ENCODE data around the gene CALHM4. TPM values are rescaled to one million over a fixed set of nuclear protein-coding genes. Genes with fewer than 3 reads are reported as not detected.

Gene CALHM4
- total RNA-seq, 4 donors from 2014 or later = not detected

DNA sequence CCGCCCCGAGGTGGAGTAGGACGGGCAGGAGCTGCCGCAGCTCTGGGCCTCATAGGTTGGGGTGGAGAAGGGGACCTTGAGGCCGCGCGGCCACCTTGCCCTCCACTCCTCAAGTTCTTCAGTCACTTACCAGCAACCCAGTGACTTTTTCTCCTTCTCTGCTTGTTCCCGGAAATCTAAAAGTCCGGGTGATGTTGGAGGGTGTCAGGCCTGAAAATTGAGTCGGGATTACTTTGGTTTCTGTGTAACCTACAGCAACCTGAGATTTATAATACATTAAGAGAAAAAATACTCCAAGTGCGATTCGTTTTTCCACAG lies 18.1 kb downstream of the CALHM4 start:
- ATAC-seq (ENCODE audit: low FRiP score) = no peak
- TF ChIP-seq, protein P1, sequence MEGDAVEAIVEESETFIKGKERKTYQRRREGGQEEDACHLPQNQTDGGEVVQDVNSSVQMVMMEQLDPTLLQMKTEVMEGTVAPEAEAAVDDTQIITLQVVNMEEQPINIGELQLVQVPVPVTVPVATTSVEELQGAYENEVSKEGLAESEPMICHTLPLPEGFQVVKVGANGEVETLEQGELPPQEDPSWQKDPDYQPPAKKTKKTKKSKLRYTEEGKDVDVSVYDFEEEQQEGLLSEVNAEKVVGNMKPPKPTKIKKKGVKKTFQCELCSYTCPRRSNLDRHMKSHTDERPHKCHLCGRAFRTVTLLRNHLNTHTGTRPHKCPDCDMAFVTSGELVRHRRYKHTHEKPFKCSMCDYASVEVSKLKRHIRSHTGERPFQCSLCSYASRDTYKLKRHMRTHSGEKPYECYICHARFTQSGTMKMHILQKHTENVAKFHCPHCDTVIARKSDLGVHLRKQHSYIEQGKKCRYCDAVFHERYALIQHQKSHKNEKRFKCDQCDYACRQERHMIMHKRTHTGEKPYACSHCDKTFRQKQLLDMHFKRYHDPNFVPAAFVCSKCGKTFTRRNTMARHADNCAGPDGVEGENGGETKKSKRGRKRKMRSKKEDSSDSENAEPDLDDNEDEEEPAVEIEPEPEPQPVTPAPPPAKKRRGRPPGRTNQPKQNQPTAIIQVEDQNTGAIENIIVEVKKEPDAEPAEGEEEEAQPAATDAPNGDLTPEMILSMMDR (IDR thresholded peaks at IDR 0.05) = no peak
- DNase-seq (ENCODE audit: low spot score) = no peak

DNA sequence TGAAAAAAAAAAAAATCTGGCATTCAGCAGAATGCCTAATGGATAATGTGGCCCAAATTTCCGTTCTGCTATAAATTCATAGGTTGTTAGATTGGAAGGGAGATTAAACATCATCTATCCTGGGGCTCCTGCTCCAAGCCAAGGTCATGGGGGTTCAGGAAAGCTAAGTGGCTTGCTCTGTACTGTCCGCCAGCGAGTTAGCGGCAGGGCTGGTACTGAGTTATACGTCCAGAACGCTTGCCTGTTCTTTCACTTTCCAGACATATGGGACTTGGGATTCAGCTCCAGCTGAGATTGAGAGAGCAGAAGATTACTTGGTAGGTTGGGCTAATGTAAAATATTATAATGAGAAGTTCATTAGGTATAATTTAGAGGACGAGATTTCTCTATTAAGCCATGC lies 18.6 kb downstream of the CALHM4 start:
- ATAC-seq (ENCODE audit: low FRiP score) = no peak
- TF ChIP-seq, protein P1 (IDR thresholded peaks at IDR 0.05) = no peak
- DNase-seq (ENCODE audit: low spot score) = no peak

DNA sequence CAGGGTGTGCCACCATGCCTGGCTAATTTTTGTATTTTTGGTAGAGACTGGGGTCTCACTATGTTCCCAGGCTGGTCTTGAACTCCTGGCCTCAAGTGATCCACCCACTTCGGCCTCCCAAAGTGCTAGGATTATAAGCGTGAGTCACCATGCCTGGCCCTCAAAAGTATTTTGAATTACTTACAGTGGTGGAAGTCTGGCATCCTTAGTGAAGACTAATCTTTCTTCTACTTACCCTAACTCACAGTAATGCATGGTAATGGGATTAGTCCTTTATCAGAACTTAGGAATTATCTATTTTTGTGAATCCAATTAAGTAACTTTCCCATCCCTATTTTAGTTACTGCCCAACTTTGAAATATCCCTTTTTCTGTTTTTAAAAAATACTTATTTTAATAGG lies 21.7 kb downstream of the CALHM4 start:
- no peak for DNase-seq (ENCODE audit: low spot score)
- ATAC-seq (ENCODE audit: low FRiP score) = no peak
- TF ChIP-seq, protein P1 (IDR thresholded peaks at IDR 0.05) = no peak

DNA sequence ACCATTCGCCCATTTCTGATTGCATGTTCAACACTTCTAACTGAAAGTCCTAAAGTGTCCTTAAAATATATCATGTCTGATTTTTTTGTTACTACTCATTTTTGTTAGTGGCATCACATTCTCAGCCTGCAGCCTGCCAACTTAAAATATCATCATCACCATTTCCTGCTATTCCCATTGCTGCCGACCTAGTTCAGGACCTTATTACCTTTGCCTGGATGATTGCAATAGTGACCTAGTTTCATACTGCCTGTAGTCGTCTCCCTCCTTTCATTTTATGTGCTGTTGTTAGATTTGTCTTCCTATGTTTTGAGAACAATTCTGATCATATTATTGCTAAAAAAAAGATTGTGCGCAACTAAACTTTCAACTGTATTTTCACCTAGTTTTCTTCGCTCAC lies 23.9 kb downstream of the CALHM4 start:
- DNase-seq (ENCODE audit: low spot score) (no peak), ATAC-seq (ENCODE audit: low FRiP score) (no peak)
- TF ChIP-seq, protein P1 (IDR thresholded peaks at IDR 0.05) = no peak

DNA sequence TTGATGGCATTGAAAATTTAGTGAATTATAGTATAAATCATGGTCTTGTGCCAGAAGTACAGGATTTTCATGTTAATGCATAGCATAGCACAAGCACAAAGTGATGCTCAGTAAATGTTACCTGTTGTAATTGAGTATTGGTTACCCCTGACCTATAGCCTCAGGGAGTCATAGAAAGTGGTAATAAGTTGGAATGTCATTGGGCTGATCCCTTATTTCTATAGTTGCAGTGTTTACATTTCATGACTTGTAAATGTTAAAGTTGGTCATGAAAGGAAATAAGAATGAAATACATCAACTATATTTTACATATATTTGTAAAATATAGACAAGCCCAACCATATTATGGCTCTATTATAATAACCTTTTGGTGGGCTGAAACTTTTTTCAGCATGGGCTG lies 24.8 kb downstream of the CALHM4 start:
- TF ChIP-seq, protein P1 (IDR thresholded peaks at IDR 0.05) = no peak
- no peak for DNase-seq (ENCODE audit: low spot score)
- ATAC-seq (ENCODE audit: low FRiP score) = no peak

DNA sequence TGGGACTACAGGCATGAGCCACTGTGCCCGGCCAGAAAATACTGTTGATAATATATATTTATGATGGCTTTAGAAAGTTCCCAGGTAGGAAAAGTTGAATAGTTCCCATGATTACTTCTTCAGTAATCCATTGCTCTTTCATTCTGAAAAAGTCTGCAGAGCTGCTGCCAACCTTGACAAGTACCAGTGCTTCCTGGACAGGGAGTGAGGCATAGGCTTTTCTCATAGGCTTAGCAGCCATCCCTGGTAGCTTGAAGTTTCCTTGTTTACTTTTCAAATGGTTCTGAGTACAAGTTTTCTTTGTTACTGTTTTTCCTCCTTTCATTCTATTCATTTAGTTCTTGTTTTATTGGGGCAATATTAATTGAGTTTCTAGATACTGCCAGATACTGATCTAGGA lies 25.6 kb downstream of the CALHM4 start:
- TF ChIP-seq, protein P1 (IDR thresholded peaks at IDR 0.05) = no peak
- ATAC-seq (ENCODE audit: low FRiP score) = no peak
- DNase-seq (ENCODE audit: low spot score) = no peak

DNA sequence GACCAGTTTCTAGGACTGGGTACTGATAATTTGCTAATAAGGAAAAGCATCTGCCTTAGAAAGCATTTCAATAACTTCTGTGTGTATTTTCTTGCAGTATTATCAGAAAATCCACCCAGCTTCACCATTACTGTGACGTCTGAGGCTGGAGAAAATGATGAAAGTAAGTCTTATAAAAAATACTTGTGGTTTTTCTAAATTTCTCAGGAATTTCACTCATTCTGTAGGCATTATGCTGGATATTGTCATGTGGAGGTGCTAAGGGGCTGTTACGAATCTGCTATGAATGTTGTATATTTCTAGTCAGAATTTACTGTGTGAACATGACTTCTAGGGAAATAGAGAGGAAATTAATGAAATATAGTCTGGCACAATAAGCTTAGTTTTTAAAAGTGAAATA lies 26.6 kb downstream of the CALHM4 start:
- DNase-seq (ENCODE audit: low spot score) (no peak), ATAC-seq (ENCODE audit: low FRiP score) (no peak)
- TF ChIP-seq, protein P1 (IDR thresholded peaks at IDR 0.05) = no peak
